Nephron (organoid): ENCODE measurements around the gene SHTN1.

Source experiments
- H3K27ac Mint-ChIP-seq, 3 experiments: 2 replicates each; pipeline ENCODE4 v1.8.0; 2020; ENCODE audit warnings: mixed read lengths in 3 of 3, mild to moderate bottlenecking in 2 of 3, moderate library complexity in 1 of 3
- H3K27me3 Mint-ChIP-seq: 2 replicates; pipeline ENCODE4 v1.8.0; 2021; ENCODE audit warnings: low read depth, mild to moderate bottlenecking, moderate library complexity, mixed read lengths
- H3K36me3 Mint-ChIP-seq: 2 replicates; pipeline ENCODE4 v1.8.0; 2020; ENCODE audit warnings: low read depth, mixed read lengths
- H3K4me1 Mint-ChIP-seq: 2 replicates; pipeline ENCODE4 v1.8.0; 2020; ENCODE audit warnings: mixed read lengths
- H3K4me3 Mint-ChIP-seq, 3 experiments: 2 replicates each; pipeline ENCODE4 v1.8.0; 2020; ENCODE audit warnings: mild to moderate bottlenecking in 3 of 3, mixed read lengths in 3 of 3, moderate library complexity in 2 of 3
- H3K9me3 Mint-ChIP-seq: 2 replicates; pipeline ENCODE4 v1.8.0; 2020; ENCODE audit warnings: mixed read lengths
- TF ChIP-seq, protein P1 (sequence below), 3 experiments: fragments of 200-600 bp; sonication (generic); IDR thresholded peaks; one replicate each; pipeline ENCODE4 v1.5.0; 2021; ENCODE audit warnings: antibody characterized with exemption in 3 of 3; ENCODE audit not compliant: unreplicated experiment in 3 of 3

The SHTN1 gene

DNA sequence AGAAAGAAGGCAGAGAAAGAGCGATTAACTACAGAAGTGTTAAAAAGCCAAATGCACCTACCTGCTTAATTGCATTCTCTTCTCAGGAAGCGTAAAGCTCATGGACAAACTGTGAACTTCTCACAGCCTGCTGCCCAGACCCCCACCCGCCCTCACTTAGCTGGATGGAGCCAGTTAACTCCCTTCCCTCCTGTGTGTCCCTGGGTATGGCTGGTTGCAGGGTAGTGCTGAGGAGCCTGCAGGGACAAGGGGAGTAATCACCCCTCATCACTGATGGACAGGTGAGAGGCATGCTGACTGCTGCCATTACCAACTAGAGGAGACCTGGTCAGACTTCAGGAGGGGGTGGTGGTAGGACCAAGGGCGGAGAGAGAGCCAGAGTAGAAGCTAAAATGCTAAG is 118.2 kb downstream of the SHTN1 start:
- H3K9me3 Mint-ChIP-seq: no peaks in the 10 kb centered on the region
- no peak overlapping the region for H3K4me3 Mint-ChIP-seq
- no peaks in the 10 kb centered on the region for H3K27me3 Mint-ChIP-seq
- peaks cover 60% of the 10 kb centered on the region for H3K4me1 Mint-ChIP-seq
- peak overlapping the region in 1 of 3 experiments; percentile 4 for H3K27ac Mint-ChIP-seq
- no peaks in the 10 kb centered on the region for H3K36me3 Mint-ChIP-seq
- TF ChIP-seq, protein P1, sequence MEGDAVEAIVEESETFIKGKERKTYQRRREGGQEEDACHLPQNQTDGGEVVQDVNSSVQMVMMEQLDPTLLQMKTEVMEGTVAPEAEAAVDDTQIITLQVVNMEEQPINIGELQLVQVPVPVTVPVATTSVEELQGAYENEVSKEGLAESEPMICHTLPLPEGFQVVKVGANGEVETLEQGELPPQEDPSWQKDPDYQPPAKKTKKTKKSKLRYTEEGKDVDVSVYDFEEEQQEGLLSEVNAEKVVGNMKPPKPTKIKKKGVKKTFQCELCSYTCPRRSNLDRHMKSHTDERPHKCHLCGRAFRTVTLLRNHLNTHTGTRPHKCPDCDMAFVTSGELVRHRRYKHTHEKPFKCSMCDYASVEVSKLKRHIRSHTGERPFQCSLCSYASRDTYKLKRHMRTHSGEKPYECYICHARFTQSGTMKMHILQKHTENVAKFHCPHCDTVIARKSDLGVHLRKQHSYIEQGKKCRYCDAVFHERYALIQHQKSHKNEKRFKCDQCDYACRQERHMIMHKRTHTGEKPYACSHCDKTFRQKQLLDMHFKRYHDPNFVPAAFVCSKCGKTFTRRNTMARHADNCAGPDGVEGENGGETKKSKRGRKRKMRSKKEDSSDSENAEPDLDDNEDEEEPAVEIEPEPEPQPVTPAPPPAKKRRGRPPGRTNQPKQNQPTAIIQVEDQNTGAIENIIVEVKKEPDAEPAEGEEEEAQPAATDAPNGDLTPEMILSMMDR (IDR thresholded peaks at IDR 0.05; ENCODE audit: unreplicated experiment in 3 of 3): no peak

DNA sequence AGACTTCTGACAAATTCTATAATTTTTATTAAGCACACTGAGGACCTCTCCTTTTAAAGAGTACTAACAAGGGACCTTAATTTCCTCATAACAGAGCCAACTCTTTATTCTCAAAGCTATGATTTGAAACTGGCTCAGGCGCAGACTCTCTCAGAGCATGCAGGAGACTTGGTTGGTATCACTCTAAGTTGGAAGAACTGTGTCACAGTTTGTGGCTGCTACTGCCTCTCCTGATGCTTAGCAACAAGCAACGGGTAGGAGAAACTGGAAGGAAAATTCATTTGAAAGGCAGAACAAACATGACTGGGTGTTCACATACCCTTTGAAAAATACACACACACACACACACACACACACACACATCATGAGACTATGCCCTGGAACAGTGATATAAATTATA is 122.3 kb downstream of the SHTN1 start:
- H3K27me3 Mint-ChIP-seq: no peaks in the 10 kb centered on the region
- TF ChIP-seq, protein P1 (IDR thresholded peaks at IDR 0.05; ENCODE audit: unreplicated experiment in 3 of 3): no peak
- H3K36me3 Mint-ChIP-seq: no peaks in the 10 kb centered on the region
- H3K27ac Mint-ChIP-seq: no peak overlapping the region
- H3K9me3 Mint-ChIP-seq: no peaks in the 10 kb centered on the region
- no peak overlapping the region for H3K4me3 Mint-ChIP-seq
- H3K4me1 Mint-ChIP-seq: peaks cover 35% of the 10 kb centered on the region

DNA sequence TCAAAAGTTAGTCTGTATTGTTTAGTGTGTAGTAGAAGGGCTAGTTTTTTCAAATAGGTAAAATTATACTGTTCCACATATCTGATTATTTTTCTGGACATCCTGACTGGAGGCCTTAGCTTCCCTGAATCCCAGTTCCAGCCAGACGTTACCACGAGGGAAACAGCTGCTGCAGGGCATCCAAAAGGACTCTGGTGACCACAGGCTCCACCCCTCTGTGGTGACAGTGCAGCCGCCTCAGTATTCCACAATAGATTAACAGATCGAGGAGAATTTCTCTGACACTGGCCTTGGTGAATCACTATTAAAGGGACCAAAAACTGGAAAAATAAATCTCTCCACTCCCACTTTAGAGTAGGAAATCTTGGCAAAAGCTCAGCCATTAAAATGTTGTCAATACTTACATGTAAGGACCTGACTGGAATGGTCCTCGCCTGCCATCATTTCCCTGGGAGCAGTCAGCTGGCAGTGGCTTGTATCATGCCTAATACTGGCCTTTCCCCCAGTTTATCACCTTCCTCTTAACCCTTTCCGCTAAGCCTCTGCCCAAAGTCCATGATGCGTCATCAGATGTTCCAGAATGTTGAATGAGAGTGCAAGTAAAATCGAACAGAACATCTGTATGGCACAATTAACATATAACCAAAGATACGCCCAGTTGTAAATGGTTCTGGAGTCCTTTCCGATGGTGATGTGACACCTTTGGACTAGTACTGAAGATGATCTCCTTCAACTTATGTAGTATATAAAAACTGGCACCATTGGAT is 124.1 kb downstream of the SHTN1 start:
- H3K36me3 Mint-ChIP-seq: no peaks in the 10 kb centered on the region
- H3K27me3 Mint-ChIP-seq: no peaks in the 10 kb centered on the region
- H3K9me3 Mint-ChIP-seq: no peaks in the 10 kb centered on the region
- no peak overlapping the region for H3K27ac Mint-ChIP-seq
- no peak overlapping the region for H3K4me3 Mint-ChIP-seq
- H3K4me1 Mint-ChIP-seq: peaks cover 21% of the 10 kb centered on the region
- TF ChIP-seq, protein P1 (IDR thresholded peaks at IDR 0.05; ENCODE audit: unreplicated experiment in 3 of 3): no peak

DNA sequence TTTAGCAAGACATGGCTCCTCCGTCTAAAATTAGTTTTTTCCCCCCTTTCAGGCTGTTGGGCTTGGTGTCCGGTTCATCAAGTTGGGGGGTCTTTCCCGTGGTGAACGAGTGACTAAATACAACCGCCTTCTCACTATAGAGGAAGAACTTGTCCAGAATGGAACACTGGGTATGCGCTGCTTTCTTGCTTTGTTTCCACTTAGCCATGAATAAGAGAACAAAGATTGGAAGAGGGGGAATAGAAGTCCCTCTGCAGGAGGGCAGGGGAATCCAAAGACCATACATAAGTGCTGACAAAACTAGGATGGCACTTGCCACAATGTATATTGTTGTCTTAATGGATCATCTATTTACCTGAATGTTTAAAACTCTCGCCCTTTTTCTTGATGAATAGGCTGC is 125.2 kb downstream of the SHTN1 start:
- TF ChIP-seq, protein P1 (IDR thresholded peaks at IDR 0.05; ENCODE audit: unreplicated experiment in 3 of 3): no peak
- Mint-ChIP-seq H3K27ac (no peak overlapping the region), H3K4me3 (no peak overlapping the region), H3K36me3 (no peaks in the 10 kb centered on the region), H3K9me3 (no peaks in the 10 kb centered on the region), H3K27me3 (no peaks in the 10 kb centered on the region), H3K4me1 (peaks cover 19% of the 10 kb centered on the region)

DNA sequence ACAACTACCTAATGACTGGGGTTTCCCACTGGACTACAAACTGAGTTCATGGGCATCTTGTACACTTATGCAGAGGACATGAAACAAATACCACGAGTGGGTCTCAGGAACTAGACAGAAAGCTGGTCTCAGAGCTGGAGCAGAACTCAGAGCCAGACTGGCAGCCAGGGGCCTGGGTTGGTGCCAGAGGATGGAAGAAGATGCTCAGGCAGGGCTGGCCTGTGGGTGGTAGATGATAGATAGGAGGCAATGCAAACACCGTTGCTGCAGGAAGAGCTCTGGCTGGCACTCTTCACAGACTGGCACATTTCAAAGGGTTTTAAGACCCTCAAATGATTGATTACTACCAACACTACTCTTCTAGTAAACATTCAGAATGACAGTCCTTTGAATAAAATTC is 126.9 kb downstream of the SHTN1 start:
- H3K4me3 Mint-ChIP-seq: no peak overlapping the region
- TF ChIP-seq, protein P1 (IDR thresholded peaks at IDR 0.05; ENCODE audit: unreplicated experiment in 3 of 3): no peak
- no peaks in the 10 kb centered on the region for H3K36me3 Mint-ChIP-seq
- H3K9me3 Mint-ChIP-seq: no peaks in the 10 kb centered on the region
- H3K4me1 Mint-ChIP-seq: peaks cover 9% of the 10 kb centered on the region
- no peaks in the 10 kb centered on the region for H3K27me3 Mint-ChIP-seq
- H3K27ac Mint-ChIP-seq: no peak overlapping the region

DNA sequence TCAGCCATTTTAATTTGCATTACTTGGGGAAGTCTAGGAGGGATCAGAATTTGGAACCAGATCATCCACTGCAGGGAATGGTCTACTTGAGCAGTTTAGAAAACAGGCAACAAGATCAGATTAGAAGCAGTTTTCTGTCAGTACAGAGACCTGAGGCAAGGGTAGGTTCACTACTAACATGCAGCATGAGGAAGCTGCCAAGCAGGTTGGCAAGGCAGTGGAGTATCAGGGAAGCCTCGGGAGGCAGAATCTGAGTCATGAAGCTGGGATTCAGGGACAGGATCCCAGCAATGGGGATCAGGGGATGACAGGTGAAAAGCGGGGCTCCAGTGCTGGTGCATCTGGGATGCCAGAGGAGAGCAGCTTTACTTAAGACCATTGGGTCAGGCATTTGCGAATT is 127.6 kb downstream of the SHTN1 start:
- TF ChIP-seq, protein P1 (IDR thresholded peaks at IDR 0.05; ENCODE audit: unreplicated experiment in 3 of 3): no peak
- Mint-ChIP-seq H3K4me3 (no peak overlapping the region), H3K9me3 (no peaks in the 10 kb centered on the region), H3K4me1 (peaks cover 9% of the 10 kb centered on the region), H3K36me3 (no peaks in the 10 kb centered on the region), H3K27ac (no peak overlapping the region), H3K27me3 (no peaks in the 10 kb centered on the region)
